ENCODE data around the gene PRKN. TPM values are rescaled to one million over a fixed set of nuclear protein-coding genes. Genes with fewer than 3 reads are reported as not detected.

Gene PRKN
- total and polyA plus RNA-seq, 2 experiments from 2014 or later: 0.10 to 0.84 TPM

DNA sequence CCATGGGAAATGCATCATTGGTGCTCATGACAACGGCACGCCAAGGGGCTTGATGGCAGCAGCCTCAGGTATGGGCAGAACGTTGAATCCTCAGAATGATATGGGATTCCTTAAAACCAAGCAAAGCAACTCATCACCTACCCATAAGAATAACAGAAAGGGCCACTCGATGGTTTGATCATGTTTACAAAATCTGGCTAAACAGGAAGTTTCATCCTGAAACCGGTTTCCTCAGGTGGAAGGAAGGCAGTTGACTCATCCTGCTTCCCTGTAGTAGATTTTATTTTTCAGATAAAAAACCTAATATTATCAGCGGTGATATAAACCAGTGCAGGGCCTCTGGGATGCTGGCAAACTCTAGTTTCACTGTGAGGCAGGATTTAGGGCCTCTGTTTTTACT, 1316.8 kb downstream of the PRKN start (continued):
- TF ChIP-seq, protein P1, sequence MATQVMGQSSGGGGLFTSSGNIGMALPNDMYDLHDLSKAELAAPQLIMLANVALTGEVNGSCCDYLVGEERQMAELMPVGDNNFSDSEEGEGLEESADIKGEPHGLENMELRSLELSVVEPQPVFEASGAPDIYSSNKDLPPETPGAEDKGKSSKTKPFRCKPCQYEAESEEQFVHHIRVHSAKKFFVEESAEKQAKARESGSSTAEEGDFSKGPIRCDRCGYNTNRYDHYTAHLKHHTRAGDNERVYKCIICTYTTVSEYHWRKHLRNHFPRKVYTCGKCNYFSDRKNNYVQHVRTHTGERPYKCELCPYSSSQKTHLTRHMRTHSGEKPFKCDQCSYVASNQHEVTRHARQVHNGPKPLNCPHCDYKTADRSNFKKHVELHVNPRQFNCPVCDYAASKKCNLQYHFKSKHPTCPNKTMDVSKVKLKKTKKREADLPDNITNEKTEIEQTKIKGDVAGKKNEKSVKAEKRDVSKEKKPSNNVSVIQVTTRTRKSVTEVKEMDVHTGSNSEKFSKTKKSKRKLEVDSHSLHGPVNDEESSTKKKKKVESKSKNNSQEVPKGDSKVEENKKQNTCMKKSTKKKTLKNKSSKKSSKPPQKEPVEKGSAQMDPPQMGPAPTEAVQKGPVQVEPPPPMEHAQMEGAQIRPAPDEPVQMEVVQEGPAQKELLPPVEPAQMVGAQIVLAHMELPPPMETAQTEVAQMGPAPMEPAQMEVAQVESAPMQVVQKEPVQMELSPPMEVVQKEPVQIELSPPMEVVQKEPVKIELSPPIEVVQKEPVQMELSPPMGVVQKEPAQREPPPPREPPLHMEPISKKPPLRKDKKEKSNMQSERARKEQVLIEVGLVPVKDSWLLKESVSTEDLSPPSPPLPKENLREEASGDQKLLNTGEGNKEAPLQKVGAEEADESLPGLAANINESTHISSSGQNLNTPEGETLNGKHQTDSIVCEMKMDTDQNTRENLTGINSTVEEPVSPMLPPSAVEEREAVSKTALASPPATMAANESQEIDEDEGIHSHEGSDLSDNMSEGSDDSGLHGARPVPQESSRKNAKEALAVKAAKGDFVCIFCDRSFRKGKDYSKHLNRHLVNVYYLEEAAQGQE (IDR thresholded peaks at IDR 0.05; ENCODE audit: unreplicated experiment): no peak
- TF ChIP-seq EZH2 (IDR thresholded peaks at IDR 0.05; ENCODE audit: low read depth, unreplicated experiment): no peak
- TF ChIP-seq ZNF114 (CRISPR knock-in tag; IDR thresholded peaks at IDR 0.05): no peak
- TF ChIP-seq EZH2phosphoT487 (IDR thresholded peaks at IDR 0.05; ENCODE audit: unreplicated experiment): no peak

DNA sequence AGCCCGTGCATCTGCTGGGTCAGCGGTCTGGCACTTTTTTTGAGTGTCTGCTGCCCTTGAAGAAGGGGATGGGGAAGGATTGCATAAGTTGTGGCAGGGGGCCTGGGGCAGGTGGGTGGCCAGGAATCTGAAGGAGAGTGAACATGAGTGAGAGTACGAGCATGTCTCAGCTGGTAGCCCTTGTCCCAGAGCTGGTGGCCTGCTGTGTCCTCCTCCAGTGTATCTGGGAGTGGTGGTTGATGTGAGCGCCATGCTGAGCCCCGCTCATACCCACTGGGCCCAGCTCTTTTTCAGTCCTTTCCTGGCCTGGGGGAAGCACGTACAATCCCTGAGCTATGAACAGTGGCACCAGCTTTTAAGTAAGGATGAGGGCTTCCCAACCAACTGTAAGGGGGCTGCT, 1317.5 kb downstream of the PRKN start:
- Histone ChIP-seq H3K36me3 (ENCODE audit: insufficient read depth) (no peaks in the 10 kb centered on the region), H2AFZ (no peak overlapping the region), H4K20me1 (replicated peaks; ENCODE audit: insufficient read depth) (no peaks in the 10 kb centered on the region), H3K4me3 (no peak overlapping the region), H3K79me2 (replicated peaks; ENCODE audit: insufficient read depth) (no peaks in the 10 kb centered on the region), H3K9me2 (ENCODE audit: insufficient read depth) (no peaks in the 10 kb centered on the region), H3K27ac (ENCODE audit: low read depth) (no peak overlapping the region), H3K27me3 (ENCODE audit: insufficient read depth) (no peaks in the 10 kb centered on the region), H3K4me2 (no peak overlapping the region), H3F3A (replicated peaks; ENCODE audit: low read depth) (no peaks in the 10 kb centered on the region), H3K4me1 (ENCODE audit: insufficient read depth) (no peaks in the 10 kb centered on the region)
- no peak for DNase-seq (ENCODE audit: low spot score)
- Mint-ChIP-seq H3K36me3 (ENCODE audit: low read depth) (no peaks in the 10 kb centered on the region), H3K27ac (no peak overlapping the region), H3K27me3 (ENCODE audit: insufficient read depth, low read depth, poor library complexity) (peaks cover 6% of the 10 kb centered on the region), H3K9me3 (no peaks in the 10 kb centered on the region), H3K4me3 (no peak overlapping the region), H3K4me1 (peaks cover 8% of the 10 kb centered on the region; the same call in 1 of the 3 replicates)
- ATAC-seq: peak; percentile 61; the same call in 2 of the 3 replicates
- TF ChIP-seq ZNF114 (CRISPR knock-in tag; IDR thresholded peaks at IDR 0.05): no peak
- no peak for TF ChIP-seq JUNB (IDR thresholded peaks at IDR 0.05; ENCODE audit: unreplicated experiment)

DNA sequence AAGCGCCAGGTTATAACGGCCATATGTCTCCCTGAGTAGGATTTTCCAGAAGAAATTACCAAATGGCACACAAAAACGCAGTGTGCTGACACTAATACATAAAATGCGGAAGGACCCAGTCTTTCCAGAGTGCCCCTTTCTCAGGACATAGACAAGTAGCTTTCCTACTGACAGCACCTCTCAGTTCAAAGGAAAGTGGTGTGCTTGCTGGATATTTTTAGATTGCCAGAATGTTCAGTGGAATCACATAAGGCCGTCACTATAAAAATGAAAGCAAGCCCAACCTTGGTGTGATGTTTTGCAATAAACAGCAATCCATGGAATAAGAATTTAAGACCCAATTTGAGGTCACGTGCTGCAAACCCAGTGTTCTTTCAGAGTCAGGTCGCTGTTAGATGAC, 1318.2 kb downstream of the PRKN start:
- Histone ChIP-seq H3K27me3 (ENCODE audit: insufficient read depth) (no peaks in the 10 kb centered on the region), H3F3A (replicated peaks; ENCODE audit: low read depth) (no peaks in the 10 kb centered on the region), H2AFZ (no peak overlapping the region), H3K79me2 (replicated peaks; ENCODE audit: insufficient read depth) (no peaks in the 10 kb centered on the region), H3K4me2 (no peak overlapping the region), H3K4me3 (no peak overlapping the region), H3K36me3 (ENCODE audit: insufficient read depth) (no peaks in the 10 kb centered on the region), H4K20me1 (replicated peaks; ENCODE audit: insufficient read depth) (no peaks in the 10 kb centered on the region), H3K4me1 (ENCODE audit: insufficient read depth) (no peaks in the 10 kb centered on the region), H3K27ac (ENCODE audit: low read depth) (no peak overlapping the region), H3K9me2 (ENCODE audit: insufficient read depth) (no peaks in the 10 kb centered on the region)
- no peak for ATAC-seq
- DNase-seq (ENCODE audit: low spot score): no peak
- no peak overlapping the region for H3K27ac Mint-ChIP-seq
- H3K9me3 Mint-ChIP-seq: peaks cover 5% of the 10 kb centered on the region; the same call in 1 of the 3 replicates
- peaks cover under 1% of the 10 kb centered on the region for H3K27me3 Mint-ChIP-seq (ENCODE audit: insufficient read depth, low read depth, poor library complexity)
- H3K4me3 Mint-ChIP-seq: no peak overlapping the region
- H3K36me3 Mint-ChIP-seq (ENCODE audit: low read depth): no peaks in the 10 kb centered on the region
- H3K4me1 Mint-ChIP-seq: peaks cover 7% of the 10 kb centered on the region; the same call in 1 of the 3 replicates
- no peak for TF ChIP-seq POLR2AphosphoS5 (IDR thresholded peaks at IDR 0.05; ENCODE audit: low read depth)
- TF ChIP-seq ZNF114 (CRISPR knock-in tag; IDR thresholded peaks at IDR 0.05): no peak
- no peak for TF ChIP-seq ZNF331 (CRISPR knock-in tag; IDR thresholded peaks at IDR 0.05; ENCODE audit: low read depth)
- no peak for TF ChIP-seq STAT1 (IDR thresholded peaks at IDR 0.05; ENCODE audit: unreplicated experiment)
- TF ChIP-seq JUNB (IDR thresholded peaks at IDR 0.05; ENCODE audit: unreplicated experiment): no peak
- TF ChIP-seq, protein P2, sequence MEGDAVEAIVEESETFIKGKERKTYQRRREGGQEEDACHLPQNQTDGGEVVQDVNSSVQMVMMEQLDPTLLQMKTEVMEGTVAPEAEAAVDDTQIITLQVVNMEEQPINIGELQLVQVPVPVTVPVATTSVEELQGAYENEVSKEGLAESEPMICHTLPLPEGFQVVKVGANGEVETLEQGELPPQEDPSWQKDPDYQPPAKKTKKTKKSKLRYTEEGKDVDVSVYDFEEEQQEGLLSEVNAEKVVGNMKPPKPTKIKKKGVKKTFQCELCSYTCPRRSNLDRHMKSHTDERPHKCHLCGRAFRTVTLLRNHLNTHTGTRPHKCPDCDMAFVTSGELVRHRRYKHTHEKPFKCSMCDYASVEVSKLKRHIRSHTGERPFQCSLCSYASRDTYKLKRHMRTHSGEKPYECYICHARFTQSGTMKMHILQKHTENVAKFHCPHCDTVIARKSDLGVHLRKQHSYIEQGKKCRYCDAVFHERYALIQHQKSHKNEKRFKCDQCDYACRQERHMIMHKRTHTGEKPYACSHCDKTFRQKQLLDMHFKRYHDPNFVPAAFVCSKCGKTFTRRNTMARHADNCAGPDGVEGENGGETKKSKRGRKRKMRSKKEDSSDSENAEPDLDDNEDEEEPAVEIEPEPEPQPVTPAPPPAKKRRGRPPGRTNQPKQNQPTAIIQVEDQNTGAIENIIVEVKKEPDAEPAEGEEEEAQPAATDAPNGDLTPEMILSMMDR (conservative IDR thresholded peaks at IDR 0.05; ENCODE audit: low read depth in 2 of 2): no peak
- TF ChIP-seq CREB1 (CRISPR knock-in tag; IDR thresholded peaks at IDR 0.05; ENCODE audit: low read depth): no peak

Data from GM23338 (cell line).